Stimulated activated naive CD4-positive, alpha-beta T cell treated with Interleukin-2 at 50 U/mL for 16 hours (primary cell): ENCODE measurements around the gene ADH4.
"Not testable (repeated sequence)": the region's sequence is repeated elsewhere in the genome, so short reads cannot be mapped to it uniquely, and the experiment has no call there.

ENCODE experiments used
- DNase-seq: peaks from one replicate; lab custom pipeline; 2025; lab: John Stamatoyannopoulos, UW

The ADH4 gene

DNA sequence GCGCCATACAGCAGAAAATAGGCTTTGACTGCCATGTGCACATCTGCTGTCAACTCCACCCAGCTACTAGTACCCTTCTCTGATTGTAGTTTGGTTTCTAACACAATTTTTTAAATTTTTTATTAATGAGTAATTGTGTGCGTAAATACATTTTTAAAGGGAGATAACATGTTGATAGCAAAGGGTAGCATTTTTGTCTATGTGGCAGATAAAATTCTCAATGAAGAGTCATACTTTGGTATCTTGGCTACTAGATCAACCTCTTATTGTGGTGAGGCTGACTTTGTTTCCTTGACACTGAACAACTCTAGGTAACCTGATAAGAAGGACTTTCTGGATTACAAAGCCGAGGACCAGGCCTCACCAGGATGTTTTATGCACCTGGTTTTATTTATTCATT is 9.5 kb downstream of the ADH4 start:
- DNase-seq = no peak

DNA sequence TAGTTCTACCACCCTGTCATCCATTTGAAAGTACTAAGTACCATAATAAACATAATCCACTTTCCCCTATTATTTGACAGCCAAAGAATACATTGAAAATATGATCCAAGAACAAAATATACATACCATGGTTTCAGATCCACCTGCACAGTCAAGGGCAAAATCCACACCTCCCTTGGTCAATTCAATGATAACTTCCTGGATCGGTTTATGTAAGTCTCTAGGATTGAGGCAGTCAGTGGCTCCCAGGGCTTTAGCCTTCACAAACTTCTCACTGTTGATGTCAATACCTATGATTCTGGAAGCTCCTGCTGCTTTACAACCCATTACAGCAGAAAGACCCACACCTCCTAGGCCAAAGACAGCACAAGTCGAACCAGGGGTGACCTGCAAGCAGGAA is 12.7 kb downstream of the ADH4 start:
- DNase-seq = no peak

GRCh38 chr4:99126376-99126775 is 17.7 kb downstream of the ADH4 start:
- DNase-seq = no peak

DNA sequence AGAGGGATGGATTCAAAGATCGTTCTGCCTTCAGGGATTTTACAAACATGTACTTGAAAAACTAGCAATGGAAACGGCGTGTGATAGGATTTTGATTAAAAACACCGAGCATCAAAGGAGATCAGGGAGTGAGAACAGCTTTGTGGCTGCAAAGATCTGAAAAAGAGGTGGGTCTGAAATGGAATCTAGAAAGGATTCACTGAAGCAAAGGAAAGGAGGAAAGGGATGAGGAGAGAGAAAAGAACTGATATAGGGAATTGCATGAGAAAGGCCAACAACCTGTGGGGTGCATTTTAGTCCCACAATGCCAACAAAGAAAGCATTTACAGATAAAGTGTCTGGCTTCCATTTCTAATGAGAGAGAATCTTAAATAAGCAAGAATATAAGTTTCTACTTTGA is 23.1 kb downstream of the ADH4 start:
- DNase-seq = no peak

- no peak for DNase-seq
Observed at GRCh38 chr4:99120501-99120900, 23.6 kb downstream of the ADH4 start.

GRCh38 chr4:99117876-99118693 is 26.0 kb downstream of the ADH4 start:
- DNase-seq = no peak

GRCh38 chr4:99117122-99117841 is 26.8 kb downstream of the ADH4 start:
- DNase-seq = not testable (repeated sequence)

DNA sequence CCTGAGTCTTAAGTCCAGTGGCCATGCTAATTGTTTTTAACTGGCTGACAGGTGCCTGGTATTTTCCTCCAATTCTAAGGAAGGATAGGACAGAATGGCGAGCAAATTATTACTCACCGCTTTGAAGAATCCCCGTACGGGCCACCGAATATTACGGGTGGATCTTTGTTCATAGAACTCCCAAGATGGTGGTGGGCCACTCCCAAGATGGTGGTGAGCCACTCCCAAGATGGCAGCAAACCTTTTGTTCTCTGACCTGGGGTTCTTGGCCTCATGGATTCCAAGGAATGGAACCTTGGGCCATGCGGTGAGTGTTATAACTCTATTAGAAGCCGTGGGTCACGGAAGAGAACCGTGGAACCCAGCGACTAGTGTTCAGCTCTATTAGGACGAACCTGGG is 34.8 kb downstream of the ADH4 start:
- not testable (repeated sequence) for DNase-seq

- DNase-seq = no peak
Observed at GRCh38 chr4:99104153-99104552, 39.9 kb downstream of the ADH4 start.

- DNase-seq = no peak
Observed at GRCh38 chr4:99103166-99103565, 40.9 kb downstream of the ADH4 start.

DNA sequence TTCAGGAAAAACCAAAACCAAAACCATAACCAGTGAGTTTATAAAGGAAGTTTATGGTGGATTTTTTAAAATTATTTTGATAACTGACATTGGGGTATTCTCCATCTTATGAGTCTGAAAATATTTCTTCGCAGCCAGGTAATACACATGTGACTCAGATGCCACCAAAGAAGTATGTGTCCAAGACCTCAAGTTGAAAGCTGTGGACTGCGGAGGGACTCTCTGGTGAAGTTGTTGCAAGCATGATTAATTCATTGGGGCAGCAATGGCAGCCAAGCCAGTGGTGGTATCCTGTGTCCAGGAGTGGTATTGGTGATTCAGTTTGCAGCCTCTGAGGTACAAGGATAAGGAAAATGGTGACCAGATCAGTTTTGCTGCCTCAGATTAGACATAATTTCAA is 41.5 kb downstream of the ADH4 start:
- DNase-seq = no peak

- DNase-seq = no peak
Observed at GRCh38 chr4:99100876-99101275, 43.2 kb downstream of the ADH4 start.

DNA sequence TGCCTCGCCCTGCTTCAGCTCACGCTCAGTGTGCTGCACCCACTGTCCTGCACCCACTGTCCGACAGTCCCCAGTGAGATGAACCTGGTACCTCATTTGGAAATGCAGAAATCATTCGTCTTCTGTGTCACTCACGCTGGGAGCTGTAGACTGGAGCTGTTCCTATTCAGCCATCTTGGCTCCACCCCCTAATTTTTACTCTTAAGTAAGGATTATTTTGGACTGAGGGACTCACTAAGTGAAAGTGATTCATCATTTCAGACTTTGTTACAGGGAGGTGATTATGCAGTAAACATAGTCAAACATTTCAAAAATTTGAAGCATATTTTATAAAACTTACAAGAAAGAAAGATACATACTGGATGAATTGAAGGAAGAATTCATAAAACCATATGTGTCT is 44.3 kb downstream of the ADH4 start:
- DNase-seq = not testable (repeated sequence)

- DNase-seq = no peak
Observed at GRCh38 chr4:99099311-99099710, 44.8 kb downstream of the ADH4 start.

DNA sequence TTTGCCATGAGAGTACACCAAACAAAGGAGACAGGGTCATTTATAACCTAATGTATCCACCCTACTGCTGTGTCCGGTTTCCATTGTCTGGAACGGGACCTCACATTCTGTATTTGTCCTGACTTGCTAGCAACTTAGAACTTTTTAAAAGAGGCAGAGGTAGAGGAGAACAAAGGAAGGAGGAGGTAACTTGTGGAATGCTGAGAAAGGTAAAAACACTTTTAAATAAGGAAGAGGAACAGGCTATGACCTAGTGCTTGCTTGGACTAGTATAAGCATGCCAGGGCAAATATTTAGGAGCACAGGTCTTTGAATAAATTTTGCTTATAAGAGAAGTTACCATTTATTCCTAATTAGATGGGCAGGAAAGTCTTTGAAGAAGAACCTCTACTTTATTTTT is 52.3 kb downstream of the ADH4 start:
- not testable (repeated sequence) for DNase-seq

DNA sequence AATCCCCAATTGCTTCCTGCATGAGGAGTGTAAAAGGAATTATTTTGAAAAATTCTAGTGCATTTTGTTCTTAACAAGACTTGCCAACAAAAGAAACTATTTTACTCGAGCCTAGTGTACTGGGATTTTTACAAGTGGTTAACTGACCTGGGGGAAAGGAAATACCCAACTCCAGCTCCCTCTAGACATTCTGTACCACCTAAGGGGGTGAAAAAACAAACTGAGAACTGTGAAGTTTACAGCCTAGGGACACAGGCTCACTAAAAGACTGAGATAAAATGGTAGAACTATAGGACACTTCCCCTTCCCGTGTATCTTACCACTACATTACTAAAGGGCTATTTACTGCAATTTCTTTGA is 52.9 kb downstream of the ADH4 start:
- DNase-seq = no peak

- no peak for DNase-seq
Observed at GRCh38 chr4:99090481-99091215, 53.4 kb downstream of the ADH4 start.

- DNase-seq = peak; percentile 92
Observed at GRCh38 chr4:99088481-99089365, 55.4 kb downstream of the ADH4 start, which contains the start of gene ADH5. TSS of gene ADH5 (minus strand) at chr4:99088788. CDS start at chr4:99088700, 88 bp downstream.

- no peak for DNase-seq
Observed at GRCh38 chr4:99088023-99088449, 56.1 kb downstream of the ADH4 start.

- no peak for DNase-seq
Observed at GRCh38 chr4:99084595-99084994, 59.5 kb downstream of the ADH4 start.

DNA sequence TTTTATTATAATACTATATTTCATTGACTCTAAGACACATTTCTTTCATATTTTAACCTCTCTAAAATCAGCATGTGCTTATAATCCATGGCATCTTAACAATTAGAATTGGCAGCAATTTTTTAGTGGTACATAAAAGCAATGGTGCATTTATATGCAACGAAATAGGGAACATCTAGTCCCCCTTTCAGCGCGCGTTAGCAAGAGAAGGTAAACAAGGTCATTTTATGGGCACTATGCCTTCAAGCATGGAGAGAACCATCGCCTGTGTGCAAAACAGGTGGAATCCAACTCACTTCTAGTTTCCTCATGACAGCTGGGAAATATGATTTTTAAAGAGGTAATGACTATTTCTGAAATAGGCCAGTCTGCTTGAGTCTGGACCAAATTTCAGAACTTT is 61.9 kb downstream of the ADH4 start:
- no peak for DNase-seq

- DNase-seq = not testable (repeated sequence)
Observed at GRCh38 chr4:99080869-99081268, 63.2 kb downstream of the ADH4 start.
